ENCODE data around the gene AAK1. TPM values are rescaled to one million over a fixed set of nuclear protein-coding genes. Genes with fewer than 3 reads are reported as not detected.

AAK1 gene
- total RNA-seq, 1 experiment from 2014 or later = 46.8 TPM

DNA sequence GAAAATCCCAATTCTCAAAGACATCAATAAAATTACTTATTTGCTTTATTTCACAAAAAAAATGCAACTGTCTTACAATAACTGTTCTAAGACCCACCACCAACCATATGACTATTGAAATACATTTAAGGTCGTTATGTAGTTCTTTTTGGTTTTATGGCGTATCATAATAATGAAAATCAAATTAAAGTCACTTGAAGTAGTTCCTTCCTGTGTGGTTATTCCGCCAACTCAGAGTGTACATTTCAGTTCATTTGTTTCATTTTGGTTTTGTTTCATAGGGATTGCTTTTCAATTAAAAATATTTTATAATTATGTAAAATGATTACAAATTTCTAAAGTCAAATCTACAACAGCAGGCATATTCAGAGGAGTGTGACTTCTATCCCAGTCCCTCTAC is 45.9 kb upstream of the AAK1 start:
- ATAC-seq (no peak), DNase-seq (no peak)
- CTCF ChIA-PET = no interaction called here
- Histone ChIP-seq H3F3A (ENCODE audit: low read length, unreplicated experiment) (no peaks in the 10 kb centered on the region), H3K9ac (ENCODE audit: low read length) (no peak overlapping the region), H3K4me3 (ENCODE audit: low read length) (no peak overlapping the region), H3K4me1 (ENCODE audit: insufficient read depth, low read length) (peaks cover 38% of the 10 kb centered on the region), H3K9me3 (ENCODE audit: low read length) (no peaks in the 10 kb centered on the region), H3K36me3 (ENCODE audit: low read depth, low read length) (no peaks in the 10 kb centered on the region), H3K4me2 (ENCODE audit: low read length) (no peak overlapping the region), H4K20me1 (ENCODE audit: low read length) (no peaks in the 10 kb centered on the region), H3K9me2 (replicated peaks; ENCODE audit: low read length) (no peaks in the 10 kb centered on the region), H3K79me2 (ENCODE audit: low read length) (no peaks in the 10 kb centered on the region), H3K27ac (ENCODE audit: low read length) (no peak overlapping the region), H3K27me3 (ENCODE audit: low read length) (no peaks in the 10 kb centered on the region), H2AFZ (ENCODE audit: low read length) (no peak overlapping the region)
- POLR2A ChIA-PET (ENCODE audit: unreplicated experiment) = no interaction called here
- no peak for TF ChIP-seq CTCF (conservative IDR thresholded peaks at IDR 0.05; ENCODE audit: low read depth, low read length)
- TF ChIP-seq EZH2phosphoT487 (IDR thresholded peaks at IDR 0.05; ENCODE audit: borderline replicate concordance, low read length) = no peak
- TF ChIP-seq EZH2 (IDR thresholded peaks at IDR 0.05; ENCODE audit: low read length, unreplicated experiment) = no peak
- intact Hi-C loops (cut with micrococcal nuclease) = no loop called here
- BruUV-seq (replicated peaks) = no TSS peak

DNA sequence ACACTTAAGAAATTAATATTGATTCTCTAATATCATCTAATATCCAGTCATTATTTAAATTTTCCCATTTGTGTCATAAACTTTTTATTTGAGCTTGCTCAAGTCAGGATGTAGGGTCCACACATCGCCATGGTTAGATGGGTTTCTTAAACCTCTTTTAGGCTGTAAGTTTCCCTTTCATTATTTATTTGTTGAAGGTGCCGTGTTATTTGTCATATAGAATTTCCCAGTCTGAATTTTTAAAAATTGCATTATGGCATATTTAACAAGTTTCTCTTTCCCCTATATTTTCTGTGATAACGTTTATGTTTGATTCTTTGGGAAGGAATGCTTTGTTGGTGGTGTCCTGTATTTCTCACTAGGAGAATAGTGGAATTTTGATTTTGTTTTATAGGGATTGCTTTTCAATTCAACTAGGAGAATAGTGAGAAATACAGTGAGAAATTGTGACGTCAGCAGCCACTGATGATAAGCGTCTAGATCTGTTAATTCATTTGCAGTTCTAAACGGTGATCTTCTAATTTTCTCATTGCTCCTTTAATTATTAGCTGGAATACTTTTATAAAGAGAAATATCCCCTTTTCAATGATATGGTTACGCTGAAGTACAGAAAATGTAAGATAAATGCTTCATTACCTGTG is 44.6 kb upstream of the AAK1 start:
- H3F3A ChIP-seq (ENCODE audit: low read length, unreplicated experiment) = no peaks in the 10 kb centered on the region
- H2AFZ ChIP-seq (ENCODE audit: low read length) = no peak overlapping the region
- POLR2A ChIA-PET (ENCODE audit: unreplicated experiment) = no interaction called here
- no peaks in the 10 kb centered on the region for H4K20me1 ChIP-seq (ENCODE audit: low read length)
- H3K4me3 ChIP-seq (ENCODE audit: low read length) = no peak overlapping the region
- no TSS peak for BruUV-seq (replicated peaks)
- intact Hi-C loops (cut with micrococcal nuclease) = no loop called here
- no peak overlapping the region for H3K4me2 ChIP-seq (ENCODE audit: low read length)
- H3K9ac ChIP-seq (ENCODE audit: low read length) = no peak overlapping the region
- H3K4me1 ChIP-seq (ENCODE audit: insufficient read depth, low read length) = peaks cover 41% of the 10 kb centered on the region
- no peaks in the 10 kb centered on the region for H3K9me2 ChIP-seq (replicated peaks; ENCODE audit: low read length)
- no peaks in the 10 kb centered on the region for H3K9me3 ChIP-seq (ENCODE audit: low read length)
- no peaks in the 10 kb centered on the region for H3K79me2 ChIP-seq (ENCODE audit: low read length)
- no peak for DNase-seq
- TF ChIP-seq EZH2 (IDR thresholded peaks at IDR 0.05; ENCODE audit: low read length, unreplicated experiment) (no peak), EZH2phosphoT487 (IDR thresholded peaks at IDR 0.05; ENCODE audit: borderline replicate concordance, low read length) (no peak), CTCF (conservative IDR thresholded peaks at IDR 0.05; ENCODE audit: low read depth, low read length) (no peak)
- no peaks in the 10 kb centered on the region for H3K27me3 ChIP-seq (ENCODE audit: low read length)
- no peak for ATAC-seq
- H3K27ac ChIP-seq (ENCODE audit: low read length) = no peak overlapping the region
- no peaks in the 10 kb centered on the region for H3K36me3 ChIP-seq (ENCODE audit: low read depth, low read length)
- CTCF ChIA-PET = no interaction called here

GRCh38 chr2:69686813-69687212 is 43.3 kb upstream of the AAK1 start:
- H3K9me2 ChIP-seq (replicated peaks; ENCODE audit: low read length) = no peaks in the 10 kb centered on the region
- no peaks in the 10 kb centered on the region for H3K36me3 ChIP-seq (ENCODE audit: low read depth, low read length)
- intact Hi-C loops (cut with micrococcal nuclease) = no loop called here
- no peak overlapping the region for H3K27ac ChIP-seq (ENCODE audit: low read length)
- TF ChIP-seq CTCF (conservative IDR thresholded peaks at IDR 0.05; ENCODE audit: low read depth, low read length) = no peak
- no peak for TF ChIP-seq EZH2 (IDR thresholded peaks at IDR 0.05; ENCODE audit: low read length, unreplicated experiment)
- TF ChIP-seq EZH2phosphoT487 (IDR thresholded peaks at IDR 0.05; ENCODE audit: borderline replicate concordance, low read length) = no peak
- peaks cover 41% of the 10 kb centered on the region for H3K4me1 ChIP-seq (ENCODE audit: insufficient read depth, low read length)
- no peak overlapping the region for H3K4me3 ChIP-seq (ENCODE audit: low read length)
- no peak overlapping the region for H2AFZ ChIP-seq (ENCODE audit: low read length)
- H3K9me3 ChIP-seq (ENCODE audit: low read length) = no peaks in the 10 kb centered on the region
- ATAC-seq (no peak), DNase-seq (no peak)
- H3K4me2 ChIP-seq (ENCODE audit: low read length) = no peak overlapping the region
- ChIA-PET CTCF (no interaction called here), POLR2A (ENCODE audit: unreplicated experiment) (no interaction called here)
- BruUV-seq (replicated peaks) = no TSS peak
- H3K9ac ChIP-seq (ENCODE audit: low read length) = no peak overlapping the region
- H3K27me3 ChIP-seq (ENCODE audit: low read length) = no peaks in the 10 kb centered on the region
- H3F3A ChIP-seq (ENCODE audit: low read length, unreplicated experiment) = peaks cover 2% of the 10 kb centered on the region
- no peaks in the 10 kb centered on the region for H4K20me1 ChIP-seq (ENCODE audit: low read length)
- H3K79me2 ChIP-seq (ENCODE audit: low read length) = no peaks in the 10 kb centered on the region
